CD1c-positive myeloid dendritic cell (primary cell): Measurements from ENCODE around the gene POLR2A.
"Not testable (repeated sequence)": the region's sequence is repeated elsewhere in the genome, so short reads cannot be mapped to it uniquely, and the experiment has no call there.

Source experiments
- DNase-seq: peaks from one replicate; pipeline ENCODE4 v3.0.0-alpha.2; 2016; ENCODE audit errors: extremely low spot score

The POLR2A gene

DNA sequence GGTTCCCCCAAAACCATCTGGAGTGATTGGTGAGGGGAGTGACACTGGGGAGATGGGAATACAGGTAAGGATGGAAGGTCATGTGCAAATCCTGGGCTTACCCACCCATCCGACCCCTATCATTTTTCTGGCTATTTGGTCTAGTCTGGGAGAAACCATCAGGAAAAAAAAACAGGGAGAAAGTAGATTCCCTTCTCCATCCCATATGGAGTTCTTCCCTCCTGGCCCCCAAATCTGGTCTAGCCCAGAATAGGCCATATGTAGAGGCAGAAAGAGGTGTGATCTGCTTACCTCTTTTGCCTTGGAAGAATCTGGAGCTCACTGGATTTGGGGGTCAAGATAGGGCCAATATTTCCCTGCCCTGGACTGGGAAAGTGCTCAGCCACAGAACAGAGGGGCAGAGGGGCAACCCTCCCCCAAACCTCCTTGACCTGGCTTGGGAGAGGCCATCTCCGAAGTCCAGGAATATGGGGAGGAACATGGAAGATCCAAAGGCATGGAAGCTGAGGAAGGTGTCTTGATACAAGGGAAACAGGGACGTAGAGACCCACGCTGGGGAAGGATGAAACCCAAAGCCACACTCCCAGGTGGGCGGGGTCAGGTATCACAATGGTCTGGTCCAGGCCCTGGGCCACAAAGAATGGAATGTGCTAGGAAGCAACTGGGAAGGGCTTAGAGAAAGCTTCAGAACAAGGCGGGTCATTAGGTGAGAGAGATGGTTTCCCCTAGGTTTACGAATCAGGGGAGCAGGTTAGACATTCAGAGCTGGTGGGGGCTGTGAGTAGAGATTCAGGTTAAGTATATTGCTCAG is 23.1 kb upstream of the POLR2A start:
- DNase-seq, result no peak

- DNase-seq, result no peak
Observed at GRCh38 chr17:7462474-7463371, 21.4 kb upstream of the POLR2A start.

GRCh38 chr17:7463372-7463846 is 20.8 kb upstream of the POLR2A start:
- DNase-seq, result no peak

DNA sequence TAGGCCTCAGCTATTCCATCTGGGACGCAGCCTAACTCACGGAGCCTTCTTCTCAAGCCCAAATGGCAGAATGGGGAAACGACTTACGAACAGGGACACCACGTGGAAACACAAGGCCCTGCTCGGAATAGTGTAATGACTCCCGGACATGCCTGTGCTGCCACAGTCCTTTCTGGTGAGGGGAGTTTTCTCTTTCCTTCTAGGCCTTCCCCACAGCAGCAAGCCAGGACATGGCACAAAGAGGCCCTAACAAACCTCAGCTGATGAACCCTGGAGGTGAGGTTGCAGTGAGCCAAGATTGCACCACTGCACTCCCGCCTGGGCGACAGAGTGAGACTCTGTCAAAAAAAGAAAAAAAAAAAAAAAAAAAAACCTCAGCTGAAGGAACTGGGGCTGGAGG is 20.1 kb upstream of the POLR2A start:
- no peak for DNase-seq

GRCh38 chr17:7465597-7466275 is 18.4 kb upstream of the POLR2A start:
- DNase-seq, result no peak

GRCh38 chr17:7466318-7466638 is 17.9 kb upstream of the POLR2A start:
- no peak for DNase-seq

DNA sequence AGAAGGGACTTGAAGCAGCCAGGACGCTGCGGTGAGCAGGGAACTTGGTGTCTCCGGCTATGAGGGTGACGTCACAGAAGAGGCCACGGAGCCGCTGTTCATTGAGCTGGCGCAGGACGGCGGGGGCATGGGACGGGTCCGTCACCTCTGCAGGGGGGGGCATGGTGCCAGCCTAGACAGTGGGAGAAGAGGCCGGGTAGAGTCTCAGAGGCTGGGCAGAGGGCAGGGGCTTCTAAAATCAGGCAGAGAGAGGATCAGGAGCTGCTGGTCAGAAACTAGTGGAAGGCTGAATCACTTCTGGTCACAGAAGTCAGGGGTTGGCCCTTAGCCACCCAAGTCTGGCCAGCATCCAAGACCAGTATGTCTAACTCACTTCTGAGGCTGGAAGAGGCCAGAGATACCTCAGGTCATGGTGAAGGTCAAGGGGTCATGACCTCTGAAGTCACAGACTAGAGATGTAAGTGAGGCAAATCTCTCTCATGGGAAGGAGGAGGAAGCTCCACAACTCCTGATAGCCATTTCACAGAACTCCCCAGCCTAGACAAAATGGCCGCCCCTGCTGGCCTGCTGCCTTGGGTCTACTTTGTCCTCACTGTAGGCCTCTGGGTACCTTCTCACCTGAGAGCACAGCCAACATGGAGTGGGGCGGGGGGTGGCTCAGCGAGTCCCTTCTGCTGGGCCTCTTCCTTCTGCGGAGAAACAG is 17.4 kb upstream of the POLR2A start:
- peak; percentile 82 for DNase-seq

DNA sequence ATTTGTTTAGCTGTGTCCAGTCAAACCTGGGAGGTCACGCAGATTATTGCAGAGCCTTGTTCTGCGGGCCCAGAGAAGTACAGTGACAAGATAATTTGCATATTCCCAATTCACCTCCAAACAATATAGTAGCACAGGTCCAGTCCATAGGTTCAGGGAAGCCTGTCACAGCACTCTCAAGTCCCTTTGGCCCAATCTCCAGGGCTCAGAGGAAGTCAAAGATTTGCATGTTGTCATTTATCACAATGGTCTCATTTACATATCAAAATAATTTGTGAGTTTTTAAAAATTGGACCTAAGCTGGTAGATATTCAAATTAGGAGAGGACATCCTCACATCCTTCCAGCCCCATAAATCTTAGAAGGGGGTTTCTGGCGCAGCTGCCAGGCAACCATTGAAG is 16.7 kb upstream of the POLR2A start:
- DNase-seq, result no peak

DNA sequence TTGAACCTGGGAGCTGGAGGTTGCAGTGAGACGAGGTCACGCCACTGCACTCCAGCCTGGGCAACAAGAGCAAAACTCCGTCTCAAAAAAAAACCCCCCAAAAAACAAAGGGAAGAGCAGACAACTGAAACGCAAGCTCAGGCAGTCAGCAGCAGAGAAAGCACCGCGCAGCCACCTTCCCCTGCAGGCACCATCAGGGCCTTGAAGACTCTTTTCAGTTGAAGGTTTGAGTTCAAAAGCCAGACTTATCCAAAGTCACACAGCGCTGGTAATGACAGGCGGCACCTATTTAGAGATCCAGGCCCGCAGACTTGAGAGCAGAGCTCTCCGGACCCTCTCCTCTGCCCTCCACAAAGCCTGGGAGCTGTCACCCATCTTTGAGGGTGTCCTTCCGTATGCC is 15.9 kb upstream of the POLR2A start:
- DNase-seq, result no peak

DNA sequence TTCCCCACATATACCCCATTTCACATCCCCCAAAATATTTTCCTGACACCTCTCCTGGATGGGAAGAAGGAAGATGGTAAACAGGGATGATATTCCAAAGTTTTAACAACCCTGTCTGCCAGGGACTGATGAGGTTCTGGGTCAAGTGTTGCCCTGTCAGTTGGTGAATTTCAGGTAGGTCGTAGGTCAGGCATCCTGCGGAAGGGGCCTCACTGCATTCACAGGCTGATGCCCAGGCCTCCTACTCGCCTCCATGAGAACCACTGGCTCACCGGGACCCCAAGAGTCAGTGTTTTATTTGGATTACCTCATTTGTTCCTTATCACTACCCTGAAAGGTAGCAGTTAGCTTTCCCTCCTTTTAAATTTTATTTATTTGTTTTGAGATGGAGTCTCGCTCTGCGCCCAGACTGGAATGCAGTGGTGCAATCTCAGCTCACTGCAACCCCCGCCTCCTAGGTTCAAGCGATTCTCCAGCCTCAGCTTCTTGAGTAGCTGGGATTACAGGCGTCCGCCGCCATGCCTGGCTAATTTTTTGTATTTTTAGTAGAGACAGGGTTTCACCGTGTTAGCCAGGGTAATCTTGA is 15.3 kb upstream of the POLR2A start:
- DNase-seq, result no peak

DNA sequence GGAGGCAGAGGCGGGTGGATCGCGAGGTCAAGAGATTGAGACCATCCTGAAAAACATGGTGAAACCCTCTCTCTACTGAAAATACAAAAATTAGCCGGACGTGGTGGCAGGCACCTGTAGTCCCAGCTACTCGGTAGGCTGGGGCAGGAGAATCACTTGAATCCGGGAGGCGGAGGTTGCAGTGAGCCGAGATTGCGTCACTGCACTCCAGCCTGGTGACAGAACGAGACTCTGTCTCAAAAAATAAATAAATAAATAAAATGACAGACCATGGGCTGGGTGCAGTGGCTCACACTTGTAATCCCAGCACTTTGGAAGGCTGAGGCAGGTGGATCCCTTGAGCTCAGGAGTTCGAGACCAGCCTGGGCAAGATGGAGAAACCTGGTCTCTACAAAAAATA is 14.3 kb upstream of the POLR2A start:
- DNase-seq, result not testable (repeated sequence)

GRCh38 chr17:7470457-7470973 is 13.7 kb upstream of the POLR2A start:
- not testable (repeated sequence) for DNase-seq

GRCh38 chr17:7471729-7472128 is 12.4 kb upstream of the POLR2A start:
- no peak for DNase-seq

DNA sequence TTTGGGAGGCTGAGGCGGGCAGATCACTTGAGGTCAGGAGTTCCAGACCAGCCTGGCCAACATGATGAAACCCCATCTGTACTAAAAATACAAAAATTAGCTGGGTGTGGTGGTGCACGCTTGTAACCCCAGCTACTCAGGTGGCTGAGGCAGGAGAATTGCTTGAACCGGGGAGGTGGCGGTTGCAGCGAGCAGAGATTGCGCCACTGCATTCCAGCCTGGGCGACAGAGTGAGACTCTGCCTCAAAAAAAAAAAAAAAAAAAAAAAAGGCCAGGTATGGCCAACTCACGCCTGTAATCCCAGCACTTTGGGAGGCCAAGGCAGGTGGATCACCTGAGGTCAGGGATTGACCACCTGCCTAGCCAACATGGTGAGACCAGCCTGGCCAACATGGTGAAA is 9.4 kb upstream of the POLR2A start:
- DNase-seq, result not testable (repeated sequence)

DNA sequence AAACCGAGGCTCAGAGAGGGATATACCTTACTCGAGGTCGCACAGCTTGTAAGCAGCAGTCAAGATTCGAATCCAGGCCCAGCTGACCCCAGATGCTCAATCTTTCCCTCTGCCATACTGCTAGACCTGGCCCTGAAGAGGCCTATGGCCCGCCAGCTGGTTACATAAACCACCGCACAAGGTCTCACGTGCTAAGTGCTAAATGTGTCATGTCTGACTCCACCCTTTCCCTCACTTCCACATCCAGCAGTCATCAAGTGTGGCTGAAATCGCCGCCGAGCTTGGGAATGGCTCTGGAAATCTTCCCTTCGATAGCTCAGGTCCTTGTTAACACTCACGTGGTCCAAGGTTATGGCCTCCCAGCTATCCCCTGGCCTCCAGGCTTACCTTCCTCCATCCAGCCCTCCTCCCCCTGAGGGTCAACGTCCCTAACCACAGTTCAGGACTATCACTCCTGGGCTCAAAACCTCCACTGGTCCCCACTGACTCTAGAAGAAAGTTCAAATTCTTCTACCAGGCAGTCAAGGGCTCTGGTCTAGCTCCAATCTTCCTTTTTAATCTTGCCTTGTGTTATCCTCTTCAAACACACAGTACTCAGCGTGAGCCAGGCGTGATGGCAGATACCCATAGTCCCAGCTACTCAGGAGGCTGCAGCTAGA is 8.3 kb upstream of the POLR2A start:
- DNase-seq, result peak; percentile 77

GRCh38 chr17:7476494-7476893 is 7.7 kb upstream of the POLR2A start:
- DNase-seq, result no peak

GRCh38 chr17:7476951-7477350 is 7.2 kb upstream of the POLR2A start:
- no peak for DNase-seq

- DNase-seq, result peak; percentile 64
Observed at GRCh38 chr17:7477392-7478275, 6.5 kb upstream of the POLR2A start.
